ENCODE measurements around the gene COL18A1. TPM values are rescaled to one million over a fixed set of nuclear protein-coding genes. Genes with fewer than 3 reads are reported as not detected.

The COL18A1 gene
- total and polyA plus RNA-seq, 8 donors: 38.7 to 301 (median 77.8) TPM

DNA sequence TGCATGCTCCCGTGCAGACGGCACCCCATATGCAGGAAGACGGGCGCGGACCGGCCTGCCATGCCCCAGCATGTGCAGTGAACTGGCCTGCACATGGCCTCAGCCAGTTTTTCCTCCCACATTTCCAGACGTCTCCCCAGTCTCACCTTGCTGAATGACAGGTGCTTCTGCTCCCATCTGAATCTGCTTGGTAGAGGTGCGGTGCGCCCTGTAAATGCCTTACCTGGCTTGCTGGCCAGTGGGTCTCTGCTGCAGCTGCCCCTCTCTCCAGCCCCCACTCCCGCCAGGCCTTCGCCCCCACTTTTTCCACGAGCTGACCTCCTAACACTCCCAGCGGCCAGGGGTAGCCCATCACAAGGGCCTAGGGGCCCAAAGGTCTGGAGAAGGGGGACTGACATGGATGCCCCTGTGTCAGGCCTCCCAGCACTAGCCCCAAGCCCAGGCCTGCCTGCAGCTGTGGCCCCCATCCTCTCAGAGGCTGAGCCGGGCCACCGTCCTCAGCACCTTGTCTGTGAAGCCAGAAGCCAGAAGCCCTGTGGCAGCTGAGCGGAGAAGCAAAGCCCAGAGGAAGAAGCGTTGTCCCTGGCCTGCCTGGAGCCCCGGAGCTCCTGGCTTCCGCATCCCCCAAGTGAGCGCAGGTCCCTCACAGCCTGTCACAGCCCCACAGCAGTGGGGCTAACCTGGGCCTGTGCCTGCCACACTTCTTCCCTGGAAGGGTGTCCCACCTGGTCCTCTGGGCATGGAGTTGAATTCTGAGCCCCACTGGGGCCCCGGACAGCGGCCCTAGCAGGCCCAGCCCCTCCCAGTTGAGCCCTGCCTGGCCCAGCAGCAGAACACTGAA is 140.9 kb downstream of the COL18A1 start:
- Histone ChIP-seq H3K36me3 (no peaks in the 10 kb centered on the region), H3K4me3 (no peak overlapping the region), H3K27ac (no peak overlapping the region), H3K4me1 (no peaks in the 10 kb centered on the region), H3K9me3 (no peaks in the 10 kb centered on the region), H3K27me3 (no peaks in the 10 kb centered on the region)
- FAIRE-seq (no peak), ATAC-seq (no peak), DNase-seq (peak in 2 of 6 donors; percentile 48 to 62)
- intact Hi-C loops (cut with DNase I): no loop called here
- 82 to 85% methylated on average over 22 of the region's 22 CpGs for WGBS, 2 donors
- TF ChIP-seq, protein P1, sequence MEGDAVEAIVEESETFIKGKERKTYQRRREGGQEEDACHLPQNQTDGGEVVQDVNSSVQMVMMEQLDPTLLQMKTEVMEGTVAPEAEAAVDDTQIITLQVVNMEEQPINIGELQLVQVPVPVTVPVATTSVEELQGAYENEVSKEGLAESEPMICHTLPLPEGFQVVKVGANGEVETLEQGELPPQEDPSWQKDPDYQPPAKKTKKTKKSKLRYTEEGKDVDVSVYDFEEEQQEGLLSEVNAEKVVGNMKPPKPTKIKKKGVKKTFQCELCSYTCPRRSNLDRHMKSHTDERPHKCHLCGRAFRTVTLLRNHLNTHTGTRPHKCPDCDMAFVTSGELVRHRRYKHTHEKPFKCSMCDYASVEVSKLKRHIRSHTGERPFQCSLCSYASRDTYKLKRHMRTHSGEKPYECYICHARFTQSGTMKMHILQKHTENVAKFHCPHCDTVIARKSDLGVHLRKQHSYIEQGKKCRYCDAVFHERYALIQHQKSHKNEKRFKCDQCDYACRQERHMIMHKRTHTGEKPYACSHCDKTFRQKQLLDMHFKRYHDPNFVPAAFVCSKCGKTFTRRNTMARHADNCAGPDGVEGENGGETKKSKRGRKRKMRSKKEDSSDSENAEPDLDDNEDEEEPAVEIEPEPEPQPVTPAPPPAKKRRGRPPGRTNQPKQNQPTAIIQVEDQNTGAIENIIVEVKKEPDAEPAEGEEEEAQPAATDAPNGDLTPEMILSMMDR (IDR thresholded peaks at IDR 0.05): no peak

DNA sequence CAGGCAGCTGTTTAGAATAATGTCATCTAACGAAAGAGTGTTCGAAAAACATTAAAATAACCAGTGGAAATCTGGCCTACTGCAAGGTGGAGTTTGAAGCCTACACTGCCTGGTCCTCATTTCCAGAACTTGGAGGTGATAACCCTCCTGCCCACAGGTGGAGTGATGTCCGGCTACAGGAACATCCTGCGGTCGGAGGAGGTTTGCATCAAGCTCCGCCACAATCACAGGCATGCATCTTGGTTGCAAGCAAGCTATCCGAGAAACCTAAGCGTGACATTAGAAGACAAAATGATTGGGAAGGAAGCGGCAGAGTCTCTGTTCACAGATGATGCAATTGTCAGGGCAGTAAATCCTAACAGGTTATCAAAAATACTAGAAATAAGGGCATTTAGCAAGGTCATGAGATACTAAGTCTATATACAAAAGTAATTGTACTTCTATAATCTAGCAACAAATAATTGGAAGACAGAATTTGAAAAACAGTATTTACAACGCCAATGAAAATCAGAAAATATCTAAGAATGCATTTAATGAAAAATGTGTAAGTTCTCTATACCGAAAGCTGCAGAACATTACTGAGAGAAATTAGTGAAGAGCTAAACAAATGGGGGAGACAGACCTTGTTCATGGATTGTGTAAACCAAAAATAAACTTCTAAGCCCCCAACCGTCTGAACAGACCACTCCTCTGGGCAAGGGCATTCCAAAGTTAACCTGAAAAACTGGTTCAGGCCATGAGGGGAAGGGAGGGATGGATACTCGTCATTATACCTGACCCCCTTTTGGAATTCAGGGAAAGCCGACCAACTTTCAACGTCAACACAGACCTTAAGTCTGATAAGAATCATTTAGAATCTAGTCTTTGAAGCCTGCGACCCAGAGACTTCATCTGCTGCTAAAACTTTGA is 141.9 kb downstream of the COL18A1 start:
- intact Hi-C loops (cut with DNase I): no loop called here
- Histone ChIP-seq H3K27ac (no peak overlapping the region), H3K4me3 (no peak overlapping the region), H3K27me3 (no peaks in the 10 kb centered on the region), H3K9me3 (no peaks in the 10 kb centered on the region), H3K36me3 (no peaks in the 10 kb centered on the region), H3K4me1 (no peaks in the 10 kb centered on the region)
- peak in 2 of 6 donors; percentile 0 to 21 for DNase-seq
- no peak for FAIRE-seq
- 60 to 71% methylated on average over 16 of the region's 16 CpGs for WGBS, 2 donors
- no peak for ATAC-seq
- TF ChIP-seq, protein P1 (IDR thresholded peaks at IDR 0.05): no peak

DNA sequence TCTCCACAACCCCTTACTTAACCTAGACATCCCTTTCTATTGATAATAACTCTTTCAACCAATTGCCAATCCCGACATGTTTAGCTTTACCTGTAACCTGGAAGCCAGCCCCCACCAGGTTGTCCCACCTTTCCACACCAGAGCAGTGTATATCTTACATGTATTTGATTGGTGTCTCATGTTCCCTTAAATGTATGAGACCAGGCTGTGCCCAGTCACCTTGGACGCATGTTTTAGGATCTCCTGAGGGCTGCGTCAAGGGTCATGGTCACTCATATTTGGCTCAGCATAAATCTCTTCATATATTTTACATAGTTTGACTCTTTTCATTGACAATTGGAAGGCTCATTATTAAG is 142.6 kb downstream of the COL18A1 start:
- H3K27ac ChIP-seq: no peak overlapping the region
- H3K4me1 ChIP-seq: no peaks in the 10 kb centered on the region
- 60 to 67% methylated on average over 3 of the region's 3 CpGs for WGBS, 2 donors
- no peaks in the 10 kb centered on the region for H3K27me3 ChIP-seq
- no peaks in the 10 kb centered on the region for H3K9me3 ChIP-seq
- ATAC-seq (no peak), DNase-seq (peak in 2 of 6 donors; percentile 3 to 6), FAIRE-seq (no peak)
- TF ChIP-seq, protein P1 (IDR thresholded peaks at IDR 0.05): no peak
- H3K36me3 ChIP-seq: no peaks in the 10 kb centered on the region
- intact Hi-C loops (cut with DNase I): no loop called here
- H3K4me3 ChIP-seq: no peak overlapping the region

DNA sequence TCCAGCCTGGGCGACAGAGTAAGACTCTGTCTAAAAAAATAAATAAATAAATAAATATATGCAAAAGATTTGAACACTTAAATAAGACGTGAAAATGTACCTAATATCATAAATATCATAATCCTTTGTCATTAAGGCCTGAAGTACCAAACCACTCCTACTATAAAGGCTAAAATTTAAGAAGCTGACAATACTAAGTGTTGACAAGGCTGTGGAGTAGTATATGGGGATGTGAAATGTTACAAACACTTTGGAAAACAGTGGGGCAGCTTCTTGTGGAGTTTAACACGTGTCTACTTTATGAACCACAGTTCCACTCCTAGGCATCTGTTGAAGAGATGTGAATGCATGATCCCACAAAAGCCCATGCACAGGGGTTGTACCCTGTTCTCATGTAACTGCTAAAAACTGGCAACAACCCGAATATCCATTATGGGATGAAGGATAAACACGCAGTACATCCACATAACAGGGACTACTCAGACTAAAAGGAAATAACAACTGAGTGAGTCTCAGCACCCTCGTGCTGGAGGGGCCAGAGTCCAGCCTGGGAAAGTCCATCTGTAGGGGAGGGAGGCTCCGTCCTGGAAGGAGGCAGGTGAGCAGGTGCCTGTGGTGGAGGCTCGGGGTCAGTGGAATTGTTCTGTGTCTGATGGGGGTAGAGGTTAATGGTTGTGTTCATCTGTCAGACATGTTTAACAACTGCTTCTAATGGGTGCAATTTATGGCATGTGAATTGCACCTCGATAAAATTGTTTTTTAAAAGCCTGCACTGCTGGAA is 143.9 kb downstream of the COL18A1 start:
- ATAC-seq (no peak), FAIRE-seq (no peak), DNase-seq (peak in 3 of 6 donors; percentile 8 to 21 (median 10))
- Histone ChIP-seq H3K27ac (no peak overlapping the region), H3K27me3 (no peaks in the 10 kb centered on the region), H3K4me3 (no peak overlapping the region), H3K9me3 (no peaks in the 10 kb centered on the region), H3K4me1 (no peaks in the 10 kb centered on the region), H3K36me3 (no peaks in the 10 kb centered on the region)
- 55 to 59% methylated on average over 9 of the region's 9 CpGs for WGBS, 2 donors
- intact Hi-C loops (cut with DNase I): no loop called here
- TF ChIP-seq, protein P1 (IDR thresholded peaks at IDR 0.05): no peak
